Measurements from ENCODE around the gene POLA1.

DNA sequence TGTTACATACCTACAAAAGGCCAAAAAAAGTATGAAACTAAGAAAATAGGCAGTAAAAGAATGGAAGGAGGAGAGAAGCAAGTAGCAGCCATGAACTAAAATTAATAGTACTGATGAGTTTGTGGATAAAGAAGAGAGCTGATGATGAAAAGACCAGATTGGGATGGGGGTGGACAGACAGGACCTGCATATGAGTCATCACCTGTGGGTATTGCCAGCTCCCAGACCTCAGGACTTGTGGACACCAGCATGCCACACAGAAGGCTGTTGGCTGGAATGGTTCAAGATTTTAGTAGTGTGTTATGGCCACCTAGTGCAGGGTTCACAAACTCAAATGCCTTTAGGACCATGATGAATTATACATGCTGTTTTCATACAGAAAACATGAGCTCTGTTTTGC, 263.1 kb downstream of the POLA1 start:
- TF ChIP-seq, protein P1, sequence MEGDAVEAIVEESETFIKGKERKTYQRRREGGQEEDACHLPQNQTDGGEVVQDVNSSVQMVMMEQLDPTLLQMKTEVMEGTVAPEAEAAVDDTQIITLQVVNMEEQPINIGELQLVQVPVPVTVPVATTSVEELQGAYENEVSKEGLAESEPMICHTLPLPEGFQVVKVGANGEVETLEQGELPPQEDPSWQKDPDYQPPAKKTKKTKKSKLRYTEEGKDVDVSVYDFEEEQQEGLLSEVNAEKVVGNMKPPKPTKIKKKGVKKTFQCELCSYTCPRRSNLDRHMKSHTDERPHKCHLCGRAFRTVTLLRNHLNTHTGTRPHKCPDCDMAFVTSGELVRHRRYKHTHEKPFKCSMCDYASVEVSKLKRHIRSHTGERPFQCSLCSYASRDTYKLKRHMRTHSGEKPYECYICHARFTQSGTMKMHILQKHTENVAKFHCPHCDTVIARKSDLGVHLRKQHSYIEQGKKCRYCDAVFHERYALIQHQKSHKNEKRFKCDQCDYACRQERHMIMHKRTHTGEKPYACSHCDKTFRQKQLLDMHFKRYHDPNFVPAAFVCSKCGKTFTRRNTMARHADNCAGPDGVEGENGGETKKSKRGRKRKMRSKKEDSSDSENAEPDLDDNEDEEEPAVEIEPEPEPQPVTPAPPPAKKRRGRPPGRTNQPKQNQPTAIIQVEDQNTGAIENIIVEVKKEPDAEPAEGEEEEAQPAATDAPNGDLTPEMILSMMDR (IDR thresholded peaks at IDR 0.05), result no peak
- TF ChIP-seq POLR2A (IDR thresholded peaks at IDR 0.05), result no peak

Data from testis (tissue), 2 donors.